HepG2 (cell line): ENCODE measurements around the gene SSNA1. TPM values are rescaled to one million over a fixed set of nuclear protein-coding genes. Genes with fewer than 3 reads are reported as not detected.

ENCODE experiments used
- ATAC-seq: fragments of 200-7000 bp; cut with Tn5 transposase; 3 replicates; pipeline ENCODE4 v1.9.1; 2020; ENCODE audit warnings: mild to moderate bottlenecking, moderate library complexity
- BruUV-seq: library from RNA; stranded (reverse); fragments of 400-500 nt; replicated peaks from 2 replicates; lab custom pipeline; 2021; lab: Mats Ljungman, UMichigan
- CTCF ChIA-PET: fragments of 300-600 bp; formaldehyde crosslinking; extraction: SDS; loops from one replicate; lab custom pipeline; 2021; ENCODE audit warnings: low total read pairs, inconsistent platforms, low intra/inter-chr PET ratio; lab: Yijun Ruan, JAX
- POLR2A ChIA-PET: fragments of 350-600 bp; sonication (Branson Sonifier 250); formaldehyde crosslinking; loops from one replicate; lab custom pipeline; 2020; ENCODE audit warnings: antibody characterized with exemption, inconsistent platforms; lab: Yijun Ruan, JAX
- DNase-seq: peaks from one replicate; pipeline ENCODE4 v3.0.0-alpha.2; 2015; ENCODE audit warnings: low spot score
- FAIRE-seq: peaks from 3 replicates; lab custom pipeline; 2011; peaks lifted over from hg19 to GRCh38; lab: Jason Lieb, UNC
- H2AFZ ChIP-seq: one replicate; pipeline ENCODE4 v1.6.1; 2011; ENCODE audit warnings: low read length, inconsistent platforms
- H3K27ac ChIP-seq: fragments of 300-600 bp; 3 replicates; pipeline ENCODE4 v1.8.0; 2011; ENCODE audit warnings: mixed run types, mild to moderate bottlenecking, mixed read lengths, low read length, inconsistent platforms; ENCODE audit not compliant: insufficient read depth; ENCODE audit errors: extremely low read length
- H3K27me3 ChIP-seq, 2 experiments: fragments of 200-600 bp in 1 of 2; 2 replicates in 1 of 2; 3 replicates in 1 of 2; pipeline versions ENCODE4 v1.6.0 to v1.8.0; 2011; ENCODE audit warnings: low read length in 2 of 2, mild to moderate bottlenecking in 2 of 2, moderate library complexity in 2 of 2, inconsistent platforms in 1 of 2; ENCODE audit not compliant: insufficient read depth in 2 of 2, control insufficient read depth in 1 of 2
- H3K36me3 ChIP-seq, 2 experiments: fragments of 200-600 bp in 1 of 2; replicated peaks in 1 of 2; 2 replicates in 1 of 2; 3 replicates in 1 of 2; pipeline versions ENCODE4 v1.5.1 to v1.8.0; 2011; ENCODE audit warnings: low read length in 2 of 2, inconsistent platforms in 1 of 2; ENCODE audit not compliant: insufficient read depth in 2 of 2, control insufficient read depth in 1 of 2
- H3K4me1 ChIP-seq: 2 replicates; pipeline ENCODE4 v1.5.1; 2012; ENCODE audit warnings: low read length, inconsistent platforms; ENCODE audit not compliant: insufficient read depth
- H3K4me2 ChIP-seq: 2 replicates; pipeline ENCODE4 v1.6.0; 2011; ENCODE audit warnings: low read depth, low read length, inconsistent platforms
- H3K4me3 ChIP-seq, 3 experiments: fragments of 200-600 bp in 1 of 3; sonication (generic), shearing (Covaris generic) in 1 of 3; replicated peaks in 1 of 3; 2 replicates each; pipeline ENCODE4 v1.5.1; 2011 to 2016; ENCODE audit warnings: low read length in 3 of 3, inconsistent platforms in 2 of 3, low read depth in 2 of 3, mild to moderate bottlenecking in 2 of 3, control low read depth in 1 of 3, mixed read lengths in 1 of 3; ENCODE audit not compliant: insufficient read depth in 1 of 3
- H3K79me2 ChIP-seq: one replicate; pipeline ENCODE4 v1.6.1; 2011; ENCODE audit warnings: low read length, inconsistent platforms; ENCODE audit not compliant: insufficient read depth
- H3K9ac ChIP-seq: 2 replicates; pipeline ENCODE4 v1.6.0; 2011; ENCODE audit warnings: mild to moderate bottlenecking, low read depth, low read length, inconsistent platforms; ENCODE audit not compliant: insufficient read depth
- H3K9me3 ChIP-seq: 2 replicates; pipeline ENCODE4 v1.5.1; 2012; ENCODE audit warnings: mild to moderate bottlenecking, low read length
- H4K20me1 ChIP-seq: 2 replicates; pipeline ENCODE4 v1.6.0; 2011; ENCODE audit warnings: inconsistent platforms, mild to moderate bottlenecking, low read length, moderate library complexity; ENCODE audit not compliant: insufficient read depth
- AGO2 ChIP-seq: fragments of 200-400 bp; formaldehyde crosslinking; optimal IDR thresholded peaks from 2 replicates; pipeline ENCODE3; 2017; ENCODE audit warnings: mild to moderate bottlenecking, low read depth, low read length, moderate library complexity
- ESRRA ChIP-seq: sonication (generic); formaldehyde crosslinking; IDR thresholded peaks from 2 replicates; pipeline ENCODE4 v1.5.1; 2020; ENCODE audit warnings: mild to moderate bottlenecking, low read depth, missing genetic modification reagents
- HNRNPL ChIP-seq: fragments of 200-400 bp; formaldehyde crosslinking; IDR thresholded peaks from 2 replicates; pipeline ENCODE4 v1.6.1; 2017; ENCODE audit warnings: mild to moderate bottlenecking, low read depth, low read length
- KAT2B ChIP-seq: fragments of 150-350 bp; IDR thresholded peaks from 2 replicates; pipeline ENCODE4 v1.6.1; 2014; ENCODE audit warnings: low read depth, low read length, borderline replicate concordance
- MIER3 ChIP-seq: IDR thresholded peaks from 2 replicates; pipeline ENCODE4 v1.6.1; 2016; ENCODE audit warnings: missing compliant biosample characterization, borderline replicate concordance
- MYPOP ChIP-seq: sonication (generic); formaldehyde crosslinking; IDR thresholded peaks from 2 replicates; pipeline ENCODE4 v1.8.1; 2023; ENCODE audit warnings: mild to moderate bottlenecking, moderate library complexity, missing genetic modification reagents
- NFATC3 ChIP-seq: sonication (generic); formaldehyde crosslinking; IDR thresholded peaks from 2 replicates; pipeline ENCODE4 v1.5.1; 2020; ENCODE audit warnings: mild to moderate bottlenecking, missing genetic modification reagents
- PAWR ChIP-seq: sonication (generic); formaldehyde crosslinking; IDR thresholded peaks from 2 replicates; pipeline ENCODE4 v1.4.0; 2020; ENCODE audit warnings: missing genetic modification reagents, mild to moderate bottlenecking, borderline replicate concordance
- RBFOX2 ChIP-seq: fragments of 200-400 bp; formaldehyde crosslinking; IDR thresholded peaks from 2 replicates; pipeline ENCODE4 v1.6.1; 2017; ENCODE audit warnings: low read depth, mild to moderate bottlenecking, low read length
- REST ChIP-seq, 2 experiments: IDR thresholded peaks; 2 replicates each; pipeline ENCODE4 v1.6.1; 2011 to 2012; ENCODE audit warnings: low read length in 2 of 2, borderline replicate concordance in 1 of 2, low read depth in 1 of 2, mild to moderate bottlenecking in 1 of 2, moderate library complexity in 1 of 2
- RFX3 ChIP-seq: IDR thresholded peaks from 2 replicates; pipeline ENCODE4 v1.6.1; 2016; ENCODE audit warnings: missing biosample characterization, missing genetic modification reagents
- TAF1 ChIP-seq: sonication (generic); formaldehyde crosslinking; IDR thresholded peaks from 2 replicates; pipeline ENCODE4 v1.4.0; 2020; ENCODE audit warnings: missing genetic modification reagents
- TEF ChIP-seq: sonication (generic); formaldehyde crosslinking; IDR thresholded peaks from 2 replicates; pipeline ENCODE4 v1.5.0; 2020; ENCODE audit warnings: missing genetic modification reagents
- ZKSCAN5 ChIP-seq: sonication (generic); formaldehyde crosslinking; IDR thresholded peaks from 2 replicates; pipeline ENCODE4 v1.5.1; 2020; ENCODE audit warnings: mild to moderate bottlenecking, missing genetic modification reagents
- ZNF282 ChIP-seq: fragments of 450-650 bp; IDR thresholded peaks from 2 replicates; pipeline ENCODE4 v1.6.1; 2018; ENCODE audit not compliant: partially characterized antibody
- ZNF326 ChIP-seq: sonication (generic); formaldehyde crosslinking; IDR thresholded peaks from 2 replicates; pipeline ENCODE4 v1.4.0; 2020; ENCODE audit warnings: missing genetic modification reagents, borderline replicate concordance
- ZNF580 ChIP-seq: IDR thresholded peaks from 2 replicates; pipeline ENCODE4 v1.6.1; 2016; ENCODE audit warnings: low read depth, borderline replicate concordance
- ZNF777 ChIP-seq: sonication (generic); formaldehyde crosslinking; IDR thresholded peaks from 2 replicates; pipeline ENCODE4 v1.4.0; 2020; ENCODE audit warnings: missing genetic modification reagents
- ZZZ3 ChIP-seq: sonication (generic); formaldehyde crosslinking; IDR thresholded peaks from 2 replicates; pipeline ENCODE4 v1.4.0; 2020; ENCODE audit warnings: missing genetic modification reagents, mild to moderate bottlenecking, borderline replicate concordance
- WGBS: methylation state at CpG from one replicate; pipeline ENCODE4 v1.1.6; 2017; ENCODE audit warnings: low lambda C conversion rate; 5-methylcytosine and 5-hydroxymethylcytosine counted together
- in situ Hi-C: cut with HindIII; loops from 2 replicates; pipeline ENCODE4 v1.10.0; 2017; ENCODE audit warnings: low pct_unique_long_range_greater_than_20kb; ENCODE audit not compliant: extremely low pct_ligation_motif_present
- intact Hi-C: fragments of 100-400 bp; cut with micrococcal nuclease; formaldehyde crosslinking; loops from one replicate; pipeline ENCODE4 v1.10.0; 2022; ENCODE audit not compliant: unreplicated experiment
- polyA plus RNA-seq, 8 experiments: library from polyadenylated mRNA; depleted of rRNA in 3 of 8; stranded (reverse) in 7 of 8; unstranded in 1 of 8; fragments of >200 nt; fragmentation: Illumina TruSeq in 4 of 8; extraction: Trizol in 4 of 8; gene quantifications; 2 replicates each; pipeline versions ENCODE4 v1.2.1 to v1.2.3, GENCODE V29; 2011 to 2016; ENCODE audit warnings: low read depth in 4 of 8, missing spikeins in 1 of 8, mixed read lengths in 1 of 8; ENCODE audit not compliant: insufficient read depth in 1 of 8
- total RNA-seq, 5 experiments: library from RNA; depleted of rRNA; stranded (reverse); fragments of >200 nt; fragmentation: Illumina TruSeq; extraction: Trizol; gene quantifications; 2 replicates each; pipeline ENCODE4 v1.2.3, GENCODE V29; 2016; ENCODE audit warnings: low read depth in 1 of 5

The SSNA1 gene
- total and polyA plus RNA-seq, 2 of the 13 experiments (the other 11 are each of a cell fraction or from before 2014, with no cell fraction given) = 35.9 to 49.4 TPM

GRCh38 chr9:137233143-137233980 is 44.9 kb downstream of the SSNA1 start:
- H3K36me3 ChIP-seq = no peaks in the 10 kb centered on the region
- BruUV-seq = no TSS peak
- ATAC-seq = no peak
- peak overlapping the region; percentile 25; the same call in 1 of the 2 replicates for H3K4me2 ChIP-seq
- CTCF ChIA-PET = no interaction called here
- DNase-seq = no peak
- intact Hi-C loops = no loop called here
- in situ Hi-C loops = no loop called here
- no peak for FAIRE-seq
- H3K27me3 ChIP-seq = no peaks in the 10 kb centered on the region
- POLR2A ChIA-PET = interaction anchor here (1.0 to 4.1 kb wide), 4 partner anchors 9 to 43 kb away, joined by 3 to 45 read pairs (median 16); partner anchors contain the start of genes CYSRT1, NELFB and RNF208
- H4K20me1 ChIP-seq = no peaks in the 10 kb centered on the region
- no peaks in the 10 kb centered on the region for H3K9me3 ChIP-seq
- H3K79me2 ChIP-seq = peaks cover 8% of the 10 kb centered on the region
- no CpG with 5 or more reads among the region's 40 CpGs for WGBS
- no peak overlapping the region for H2AFZ ChIP-seq
- peak overlapping the region in 2 of 3 experiments; percentile 39 to 67; a peak in 3 of 6 replicates for H3K4me3 ChIP-seq
- no peak overlapping the region for H3K9ac ChIP-seq
- peaks cover 67% of the 10 kb centered on the region for H3K4me1 ChIP-seq
- H3K27ac ChIP-seq = no peak overlapping the region
- TF ChIP-seq MIER3 (CRISPR knock-in tag) (no peak), ZNF777 (CRISPR knock-in tag) (no peak), TEF (CRISPR knock-in tag) (no peak), KAT2B (no peak), HNRNPL (0 out of 2 replicates have a peak, but pooled peaks have one; percentile 36), ZZZ3 (CRISPR knock-in tag) (no peak), RFX3 (CRISPR knock-in tag) (no peak), MYPOP (CRISPR knock-in tag) (no peak), ZNF326 (CRISPR knock-in tag) (no peak), RBFOX2 (no peak; the same call in 1 of the 2 replicates), ZNF282 (no peak), ZKSCAN5 (no peak), PAWR (CRISPR knock-in tag) (no peak), ESRRA (CRISPR knock-in tag) (no peak), AGO2 (peak; percentile 29), REST (IDR thresholded peaks at IDR 0.05; ENCODE audit: borderline replicate concordance in 1 of 2, low read depth in 1 of 2, low read length in 2 of 2) (no peak), NFATC3 (CRISPR knock-in tag) (no peak), ZNF580 (no peak), TAF1 (0 out of 2 replicates have a peak, but pooled peaks have one; percentile 6)
